OCI-LY1 (cell line): ENCODE data around the gene LEP.

Experiments used
- CTCF ChIP-seq: fragments of 200-600 bp; sonication (generic), shearing (Covaris generic); IDR thresholded peaks from 2 replicates; pipeline ENCODE4 v1.5.1; 2017; ENCODE audit warnings: mild to moderate bottlenecking, antibody characterized with exemption, low read length, moderate library complexity, mixed read lengths
- EZH2 ChIP-seq: fragments of 200-600 bp; sonication (generic), shearing (Covaris generic); IDR thresholded peaks from 2 replicates; pipeline ENCODE4 v1.8.0; 2017; ENCODE audit warnings: borderline replicate concordance, mixed run types, mild to moderate bottlenecking, antibody characterized with exemption, low read length, moderate library complexity, mixed read lengths

- TF ChIP-seq CTCF (no peak), EZH2 (no peak)
These were observed 62.6 kb downstream of the LEP start for GRCh38 chr7:128303643-128304042.
